A549 (cell line): Measurements from ENCODE around the gene NCAPH2. TPM values are rescaled to one million over a fixed set of nuclear protein-coding genes. Genes with fewer than 3 reads are reported as not detected.

Source experiments
- ATAC-seq, 2 experiments: fragments of 200-7000 bp in 1 of 2; fragments of >200 bp in 1 of 2; cut with Nextera tagmentation in 1 of 2; cut with Tn5 transposase in 1 of 2; 3 replicates each; pipeline versions ENCODE4 v1.8.0 to v1.9.1; 2018 to 2020; ENCODE audit warnings: mild to moderate bottlenecking in 1 of 2, moderate library complexity in 1 of 2
- CTCF ChIA-PET: fragments of 300-600 bp; sonication (Branson Sonifier 250); formaldehyde crosslinking; extraction: SDS; loops from one replicate; lab custom pipeline; 2021; ENCODE audit warnings: antibody characterized with exemption, inconsistent platforms; lab: Yijun Ruan, JAX
- POLR2A ChIA-PET: fragments of 350-600 bp; formaldehyde crosslinking; extraction: SDS; loops from one replicate; lab custom pipeline; 2021; ENCODE audit warnings: antibody characterized with exemption, inconsistent platforms; lab: Yijun Ruan, JAX
- DNase-seq, 2 experiments: peaks; one replicate each; pipeline versions ENCODE4 v3.0.0 to v3.0.0-alpha.2; 2011 to 2016; ENCODE audit warnings: low read depth in 1 of 2, low spot score in 1 of 2
- FAIRE-seq: peaks from 2 replicates; lab custom pipeline; 2011; peaks lifted over from hg19 to GRCh38; lab: Jason Lieb, UNC
- H3K27ac ChIP-seq, 2 experiments: fragments of >200 bp; sonication (Bioruptor Twin); formaldehyde crosslinking; 3 replicates each; pipeline ENCODE4 v1.5.1; 2016 to 2017
- H3K4me1 ChIP-seq: fragments of >200 bp; sonication (Bioruptor Twin); formaldehyde crosslinking; 3 replicates; pipeline ENCODE4 v1.6.1; 2016
- H3K4me2 ChIP-seq: fragments of >200 bp; sonication (Bioruptor Twin); formaldehyde crosslinking; 3 replicates; pipeline ENCODE4 v1.6.1; 2016
- H3K4me3 ChIP-seq: fragments of >200 bp; sonication (Bioruptor Twin); formaldehyde crosslinking; 3 replicates; pipeline ENCODE4 v1.5.1; 2016
- H3K9me3 ChIP-seq: fragments of >200 bp; sonication (Bioruptor Twin); formaldehyde crosslinking; 3 replicates; pipeline ENCODE4 v1.6.1; 2016
- BCL3 ChIP-seq: fragments of >200 bp; sonication (Bioruptor Twin); formaldehyde crosslinking; IDR thresholded peaks from 3 replicates; pipeline ENCODE4 v1.6.1; 2016
- BHLHE40 ChIP-seq: IDR thresholded peaks from 2 replicates; pipeline ENCODE4 v1.6.1; 2012; ENCODE audit warnings: low read depth, low read length, inconsistent platforms
- CHD2 ChIP-seq: fragments of 150-350 bp; IDR thresholded peaks from 2 replicates; pipeline ENCODE4 v1.6.1; 2014; ENCODE audit warnings: low read length; ENCODE audit not compliant: partially characterized antibody
- CTCF ChIP-seq: fragments of >200 bp; sonication (Bioruptor Twin); formaldehyde crosslinking; IDR thresholded peaks from 3 replicates; pipeline ENCODE4 v1.5.1; 2016
- EHF ChIP-seq: fragments of 250-450 bp; sonication (Bioruptor Pico); IDR thresholded peaks from 2 replicates; pipeline ENCODE4 v1.5.0; 2020; ENCODE audit warnings: mild to moderate bottlenecking
- GATA3 ChIP-seq: IDR thresholded peaks from 2 replicates; pipeline ENCODE4 v1.6.1; 2012; ENCODE audit warnings: borderline replicate concordance
- JUN ChIP-seq, 2 experiments: fragments of >200 bp; sonication (Bioruptor Twin); formaldehyde crosslinking; IDR thresholded peaks; 2 replicates in 1 of 2; 3 replicates in 1 of 2; pipeline ENCODE4 v1.6.1; 2016 to 2017
- NR3C1 ChIP-seq: fragments of >200 bp; sonication (Bioruptor Twin); formaldehyde crosslinking; IDR thresholded peaks from 3 replicates; pipeline ENCODE4 v1.6.1; 2017
- POLR2A ChIP-seq: IDR thresholded peaks from 2 replicates; pipeline ENCODE4 v1.6.1; 2012; ENCODE audit warnings: mild to moderate bottlenecking, low read length
- RAD21 ChIP-seq, 2 experiments: fragments of >200 bp in 1 of 2; sonication (Bioruptor Twin) in 1 of 2; formaldehyde crosslinking in 1 of 2; IDR thresholded peaks in 1 of 2; conservative IDR thresholded peaks in 1 of 2; 2 replicates in 1 of 2; 3 replicates in 1 of 2; pipeline ENCODE4 v1.6.1; 2012 to 2018; ENCODE audit warnings: inconsistent platforms in 1 of 2
- RARB ChIP-seq: fragments of 250-450 bp; sonication (Bioruptor Pico); IDR thresholded peaks from 2 replicates; pipeline ENCODE4 v1.8.0; 2021; ENCODE audit warnings: mild to moderate bottlenecking, moderate library complexity
- RCOR1 ChIP-seq: fragments of 150-350 bp; IDR thresholded peaks from 2 replicates; pipeline ENCODE4 v1.6.1; 2014; ENCODE audit warnings: antibody characterized with exemption, low read length, low read depth
- ZFP36 ChIP-seq: fragments of 450-650 bp; IDR thresholded peaks from 2 replicates; pipeline ENCODE4 v1.6.1; 2014; ENCODE audit warnings: borderline replicate concordance; ENCODE audit not compliant: partially characterized antibody
- ZNF302 ChIP-seq: fragments of 250-450 bp; sonication (Bioruptor Pico); IDR thresholded peaks from 2 replicates; pipeline ENCODE4 v1.9.0; 2021; ENCODE audit warnings: inconsistent platforms, mild to moderate bottlenecking, moderate library complexity
- WGBS: methylation state at CpG from one replicate; pipeline ENCODE4 v1.1.6; 2017; ENCODE audit errors: missing lambda C conversion rate; 5-methylcytosine and 5-hydroxymethylcytosine counted together
- polyA plus RNA-seq, 4 experiments: library from polyadenylated mRNA; depleted of rRNA in 3 of 4; stranded (reverse); fragments of >200 nt; fragmentation: RNase III in 1 of 4; extraction: RNeasy Plus Mini Kit Qiagen cat#74134 plus additional on column Dnase treatment in 1 of 4; gene quantifications; 2 replicates in 3 of 4; 3 replicates in 1 of 4; pipeline ENCODE4 v1.2.3, GENCODE V29; 2011 to 2017

NCAPH2 gene
- polyA plus RNA-seq, 2 of the 4 experiments (the other 2 are of a cell fraction) = 14.3 to 27.7 TPM

- H3K9me3 ChIP-seq = no peaks in the 10 kb centered on the region
- TF ChIP-seq EHF (CRISPR knock-in tag) (no peak), JUN (IDR thresholded peaks at IDR 0.05) (no peak), ZNF302 (CRISPR knock-in tag) (no peak), NR3C1 (no peak)
- FAIRE-seq (no peak), ATAC-seq (no peak), DNase-seq (no peak)
- H3K27ac ChIP-seq = no peak overlapping the region
- peaks cover 16% of the 10 kb centered on the region; the same call in 1 of the 3 replicates for H3K4me1 ChIP-seq
- POLR2A ChIA-PET = no interaction called here
- 60% methylated on average over 3 of the region's 5 CpGs for WGBS
- no peak overlapping the region for H3K4me3 ChIP-seq
- H3K4me2 ChIP-seq = no peak overlapping the region
- CTCF ChIA-PET = interaction anchor here (0.6 to 1.3 kb wide), 3 partner anchors 26 to 148 kb away, joined by 3 read pairs; no protein-coding TSS in a partner anchor
Measured at GRCh38 chr22:50471962-50472361, 36.1 kb upstream of the NCAPH2 start.

DNA sequence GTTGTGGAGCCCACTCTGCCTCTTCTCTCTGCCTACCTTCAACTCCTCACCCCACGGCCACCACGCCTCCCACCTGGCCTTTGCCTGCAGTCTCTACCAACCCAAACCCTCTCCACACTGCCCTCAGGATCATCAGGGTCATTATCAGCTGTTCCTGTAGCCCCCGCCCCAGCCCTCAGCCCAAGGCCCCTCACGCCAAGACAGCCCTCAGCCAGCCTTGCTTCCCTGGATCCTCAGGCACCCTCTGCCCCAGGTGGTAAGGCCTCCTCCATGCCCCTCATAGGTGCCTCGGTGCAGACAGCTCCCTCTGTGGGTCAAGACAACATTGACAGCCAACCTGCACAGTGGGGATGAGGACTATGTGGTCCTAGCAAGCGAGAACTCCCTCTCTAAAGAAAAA lies 34.9 kb upstream of the NCAPH2 start:
- H3K9me3 ChIP-seq = no peaks in the 10 kb centered on the region
- FAIRE-seq (no peak), ATAC-seq (peak in 1 of 2 experiments; percentile 74; a peak in 3 of 6 replicates), DNase-seq (peak; percentile 41 to 60)
- POLR2A ChIA-PET = no interaction called here
- no peak overlapping the region for H3K27ac ChIP-seq
- 97% methylated on average over 4 of the region's 6 CpGs for whole genome bisulfite sequencing
- TF ChIP-seq CTCF = 0 out of 3 replicates have a peak, but pooled peaks have one; percentile 8
- TF ChIP-seq RCOR1 = no peak
- H3K4me2 ChIP-seq = peak overlapping the region; percentile 83; the same call in 1 of the 3 replicates
- H3K4me3 ChIP-seq = no peak overlapping the region
- CTCF ChIA-PET = interaction anchor here (0.9 to 2.0 kb wide), 5 partner anchors 9 to 231 kb away, joined by 3 to 5 read pairs (median 3); no protein-coding TSS in a partner anchor
- H3K4me1 ChIP-seq = peaks cover 16% of the 10 kb centered on the region; the same call in 1 of the 3 replicates

- Histone ChIP-seq H3K4me1 (peaks cover 16% of the 10 kb centered on the region; the same call in 1 of the 3 replicates), H3K9me3 (no peaks in the 10 kb centered on the region), H3K27ac (peak overlapping the region; percentile 84 to 96), H3K4me2 (peak overlapping the region; percentile 83), H3K4me3 (peak overlapping the region; percentile 76)
- DNase-seq = no peak
- ChIA-PET POLR2A (no interaction called here), CTCF (interaction anchor here (0.9 to 2.0 kb wide), 3 partner anchors 10 to 232 kb away, joined by 3 to 5 read pairs (median 4); no protein-coding TSS in a partner anchor)
- TF ChIP-seq RARB (no peak), ZFP36 (peak; percentile 67), CHD2 (no peak)
- FAIRE-seq = no peak
- ATAC-seq = peak; percentile 35 to 53; a peak in 4 of 6 replicates
- WGBS = 90% methylated on average over 2 of the region's 62 CpGs
Measured at GRCh38 chr22:50473855-50474671, 34.0 kb upstream of the NCAPH2 start.

DNA sequence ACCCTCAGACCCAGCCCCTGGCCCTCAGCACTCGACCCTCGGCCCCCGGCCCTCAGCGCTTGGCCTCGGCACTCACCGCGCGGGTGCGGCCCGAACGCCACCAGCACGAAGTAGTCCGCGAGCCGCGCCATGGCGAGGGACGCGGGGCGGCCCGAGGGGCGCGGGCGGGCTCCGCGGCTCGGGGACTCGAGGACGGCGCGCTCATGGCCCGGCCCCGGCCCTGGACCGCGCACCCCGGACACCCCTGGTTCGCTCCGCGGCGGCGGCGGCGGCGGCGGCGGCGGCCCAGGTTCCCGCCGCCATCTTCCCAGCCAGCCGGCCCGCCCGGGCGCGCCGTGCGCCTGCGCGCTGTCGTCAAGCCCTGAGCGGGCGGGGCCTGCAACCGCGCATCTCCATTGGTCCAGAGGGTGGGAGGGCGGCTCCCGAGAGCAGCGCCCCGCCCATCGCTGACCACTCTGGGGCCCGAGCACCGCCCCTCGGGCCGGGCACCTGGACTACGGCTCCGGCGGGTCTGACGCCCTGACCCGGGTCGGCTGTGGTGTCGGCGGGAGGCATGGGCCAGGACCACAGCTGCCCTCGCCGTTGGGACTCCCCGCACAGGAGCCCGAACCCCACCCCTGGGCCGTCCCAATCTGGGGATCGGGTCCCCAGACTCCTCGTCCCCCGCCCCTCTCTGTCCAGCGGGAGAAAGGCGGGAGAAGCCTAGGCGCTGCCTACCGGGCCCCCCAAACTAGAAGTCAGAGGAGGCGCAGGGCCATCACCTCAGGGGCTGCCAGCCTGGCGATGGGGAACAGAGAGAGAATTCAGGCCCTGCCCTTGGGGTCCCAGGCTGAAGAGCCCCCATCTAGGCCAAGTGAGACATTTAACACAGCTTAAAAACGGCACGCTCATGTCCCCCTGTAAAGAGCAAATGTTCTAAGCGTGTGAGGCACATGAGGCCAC lies 33.0 kb upstream of the NCAPH2 start, which contains the start of gene SBF1:
SBF1 (minus strand) TSS at position 326 of the 942 bp plus-strand sequence; CDS start at position 131, 195 bp downstream.
- peak; percentile 82 to 86 for DNase-seq
- ATAC-seq = peak; percentile 84 to 94
- Histone ChIP-seq H3K4me3 (peak within 1 kb of the TSS; percentile 76), H3K9me3 (no peaks in the 10 kb centered on the region), H3K4me2 (peak within 1 kb of the TSS; percentile 90), H3K27ac (peak within 1 kb of the TSS; percentile 86 to 96), H3K4me1 (peaks cover 15% of the 10 kb centered on the region; the same call in 1 of the 3 replicates)
- no peak for FAIRE-seq
- ChIA-PET POLR2A (no interaction called here), CTCF (no interaction called here)
- TF ChIP-seq JUN (IDR thresholded peaks at IDR 0.05) (peak in 1 of 2 experiments; percentile 40; a peak in 1 of 5 replicates), BCL3 (0 out of 3 replicates have a peak, but pooled peaks have one; percentile 46), BHLHE40 (no peak), GATA3 (no peak), POLR2A (peak; percentile 69), RAD21 (conservative IDR thresholded peaks at IDR 0.05 in 1 of 2, IDR thresholded peaks at IDR 0.05 in 1 of 2) (no peak)
- 22% methylated on average over 7 of the region's 97 CpGs for WGBS
